SH-SY5Y (cell line): ENCODE measurements around the gene ANKRD34C.

Source experiments
- GATA2 ChIP-seq: IDR thresholded peaks from 2 replicates; pipeline ENCODE4 v1.6.1; 2011; ENCODE audit warnings: mild to moderate bottlenecking, low read depth, low read length
- GATA3 ChIP-seq: IDR thresholded peaks from 2 replicates; pipeline ENCODE4 v1.6.1; 2011; ENCODE audit warnings: low read depth, mild to moderate bottlenecking, low read length, moderate library complexity

The ANKRD34C gene

GRCh38 chr15:79329171-79329611 is 46.7 kb downstream of the ANKRD34C start:
- TF ChIP-seq GATA2 (no peak), GATA3 (no peak)
